ENCODE measurements around the gene MTHFS.

MTHFS gene

GRCh38 chr15:79896131-79896633 is 632 bp downstream of the MTHFS start:
- peaks cover 37% of the 10 kb centered on the region for H3K79me2 ChIP-seq (ENCODE audit: insufficient read depth, low read length)
- no peaks in the 10 kb centered on the region for H3K27me3 ChIP-seq (ENCODE audit: low read length)
- H3F3A ChIP-seq (ENCODE audit: insufficient read depth) = peaks cover 25% of the 10 kb centered on the region; the same call in 1 of the 2 replicates
- H3K9me3 ChIP-seq (ENCODE audit: insufficient read depth, low read length) = no peaks in the 10 kb centered on the region
- H3K27ac ChIP-seq (ENCODE audit: low read depth, low read length) = peak overlapping the region; percentile 69
- TF ChIP-seq CTCF (IDR thresholded peaks at IDR 0.05; ENCODE audit: insufficient read depth, low read length, poor library complexity, severe bottlenecking) (no peak), EZH2phosphoT487 (conservative IDR thresholded peaks at IDR 0.05; ENCODE audit: low read length) (no peak)
- H3K9ac ChIP-seq (ENCODE audit: low read length) = peak overlapping the region; percentile 80
- H3K4me2 ChIP-seq (ENCODE audit: low read depth, low read length, poor library complexity, severe bottlenecking) = peak overlapping the region; percentile 95
- H4K20me1 ChIP-seq (ENCODE audit: low read depth, low read length) = no peaks in the 10 kb centered on the region
- H2AFZ ChIP-seq (ENCODE audit: low read depth, low read length, severe bottlenecking) = peak overlapping the region; percentile 73
- no peaks in the 10 kb centered on the region for H3K9me2 ChIP-seq (replicated peaks; ENCODE audit: insufficient read depth, low read length)
- peaks cover 3% of the 10 kb centered on the region; the same call in 1 of the 2 replicates for H3K36me3 ChIP-seq (ENCODE audit: low read length)
- peak overlapping the region; percentile 82 for H3K4me3 ChIP-seq (ENCODE audit: insufficient read depth, low read length, poor library complexity, severe bottlenecking)

GRCh38 chr15:79887054-79887930 is 9.5 kb downstream of the MTHFS start:
- Histone ChIP-seq H3K4me3 (ENCODE audit: insufficient read depth, low read length, poor library complexity, severe bottlenecking) (no peak overlapping the region), H3F3A (ENCODE audit: insufficient read depth) (no peaks in the 10 kb centered on the region), H3K4me2 (ENCODE audit: low read depth, low read length, poor library complexity, severe bottlenecking) (no peak overlapping the region), H2AFZ (ENCODE audit: low read depth, low read length, severe bottlenecking) (no peak overlapping the region), H3K27me3 (ENCODE audit: low read length) (no peaks in the 10 kb centered on the region), H3K27ac (ENCODE audit: low read depth, low read length) (no peak overlapping the region), H3K36me3 (ENCODE audit: low read length) (peaks cover 20% of the 10 kb centered on the region), H4K20me1 (ENCODE audit: low read depth, low read length) (no peaks in the 10 kb centered on the region), H3K79me2 (ENCODE audit: insufficient read depth, low read length) (peaks cover 41% of the 10 kb centered on the region; the same call in 1 of the 2 replicates), H3K9me3 (ENCODE audit: insufficient read depth, low read length) (no peaks in the 10 kb centered on the region), H3K9me2 (replicated peaks; ENCODE audit: insufficient read depth, low read length) (no peaks in the 10 kb centered on the region), H3K9ac (ENCODE audit: low read length) (no peak overlapping the region)
- no peak for TF ChIP-seq CTCF (IDR thresholded peaks at IDR 0.05; ENCODE audit: insufficient read depth, low read length, poor library complexity, severe bottlenecking)
- no peak for TF ChIP-seq EZH2phosphoT487 (conservative IDR thresholded peaks at IDR 0.05; ENCODE audit: low read length)

GRCh38 chr15:79886124-79886523 is 10.7 kb downstream of the MTHFS start:
- no peak for TF ChIP-seq CTCF (IDR thresholded peaks at IDR 0.05; ENCODE audit: insufficient read depth, low read length, poor library complexity, severe bottlenecking)
- TF ChIP-seq EZH2phosphoT487 (conservative IDR thresholded peaks at IDR 0.05; ENCODE audit: low read length) = no peak
- H3F3A ChIP-seq (ENCODE audit: insufficient read depth) = no peaks in the 10 kb centered on the region
- H3K9ac ChIP-seq (ENCODE audit: low read length) = no peak overlapping the region
- H3K36me3 ChIP-seq (ENCODE audit: low read length) = peaks cover 27% of the 10 kb centered on the region
- no peaks in the 10 kb centered on the region for H3K27me3 ChIP-seq (ENCODE audit: low read length)
- no peak overlapping the region for H3K4me2 ChIP-seq (ENCODE audit: low read depth, low read length, poor library complexity, severe bottlenecking)
- H4K20me1 ChIP-seq (ENCODE audit: low read depth, low read length) = no peaks in the 10 kb centered on the region
- no peak overlapping the region for H3K4me3 ChIP-seq (ENCODE audit: insufficient read depth, low read length, poor library complexity, severe bottlenecking)
- no peaks in the 10 kb centered on the region for H3K9me2 ChIP-seq (replicated peaks; ENCODE audit: insufficient read depth, low read length)
- H3K27ac ChIP-seq (ENCODE audit: low read depth, low read length) = no peak overlapping the region
- no peak overlapping the region for H2AFZ ChIP-seq (ENCODE audit: low read depth, low read length, severe bottlenecking)
- no peaks in the 10 kb centered on the region for H3K9me3 ChIP-seq (ENCODE audit: insufficient read depth, low read length)
- H3K79me2 ChIP-seq (ENCODE audit: insufficient read depth, low read length) = peaks cover 29% of the 10 kb centered on the region; the same call in 1 of the 2 replicates

All from SU-DHL-6 (cell line).